Measurements from ENCODE around the gene RAB6A.
"Not testable (repeated sequence)": the region's sequence is repeated elsewhere in the genome, so short reads cannot be mapped to it uniquely, and the experiment has no call there.

Gene RAB6A

GRCh38 chr11:73753938-73754337 lies 6.9 kb downstream of the RAB6A start:
- DNase-seq: no peak
- TF ChIP-seq GATA1 (IDR thresholded peaks at IDR 0.05; ENCODE audit: low read depth, low read length): no peak
- no peak for TF ChIP-seq POLR2A (IDR thresholded peaks at IDR 0.05; ENCODE audit: low read length)

GRCh38 chr11:73752903-73753302 lies 8.0 kb downstream of the RAB6A start:
- TF ChIP-seq GATA1 (IDR thresholded peaks at IDR 0.05; ENCODE audit: low read depth, low read length) (no peak), POLR2A (IDR thresholded peaks at IDR 0.05; ENCODE audit: low read length) (no peak)
- no peak for DNase-seq

- no peak for DNase-seq
- no peak for TF ChIP-seq POLR2A (IDR thresholded peaks at IDR 0.05; ENCODE audit: low read length)
- no peak for TF ChIP-seq GATA1 (IDR thresholded peaks at IDR 0.05; ENCODE audit: low read depth, low read length)
Observed at GRCh38 chr11:73752216-73752867, 8.5 kb downstream of the RAB6A start.

- DNase-seq: not testable (repeated sequence)
Observed at GRCh38 chr11:73750862-73751261, 10.0 kb downstream of the RAB6A start.

GRCh38 chr11:73750228-73750627 lies 10.6 kb downstream of the RAB6A start:
- DNase-seq: no peak
- TF ChIP-seq GATA1 (IDR thresholded peaks at IDR 0.05; ENCODE audit: low read depth, low read length) (no peak), POLR2A (IDR thresholded peaks at IDR 0.05; ENCODE audit: low read length) (no peak)

- TF ChIP-seq POLR2A (IDR thresholded peaks at IDR 0.05; ENCODE audit: low read length) (no peak), GATA1 (IDR thresholded peaks at IDR 0.05; ENCODE audit: low read depth, low read length) (no peak)
- no peak for DNase-seq
Observed at GRCh38 chr11:73749118-73749517, 11.8 kb downstream of the RAB6A start.

- TF ChIP-seq GATA1 (IDR thresholded peaks at IDR 0.05; ENCODE audit: low read depth, low read length) (no peak), POLR2A (IDR thresholded peaks at IDR 0.05; ENCODE audit: low read length) (no peak)
- no peak for DNase-seq
Observed at GRCh38 chr11:73748300-73748699, 12.6 kb downstream of the RAB6A start.

- no peak for DNase-seq
- TF ChIP-seq GATA1 (IDR thresholded peaks at IDR 0.05; ENCODE audit: low read depth, low read length) (no peak), POLR2A (IDR thresholded peaks at IDR 0.05; ENCODE audit: low read length) (no peak)
Observed at GRCh38 chr11:73747762-73748161, 13.1 kb downstream of the RAB6A start.

GRCh38 chr11:73746701-73747100 lies 14.2 kb downstream of the RAB6A start:
- no peak for DNase-seq
- TF ChIP-seq POLR2A (IDR thresholded peaks at IDR 0.05; ENCODE audit: low read length): no peak
- no peak for TF ChIP-seq GATA1 (IDR thresholded peaks at IDR 0.05; ENCODE audit: low read depth, low read length)

GRCh38 chr11:73743045-73743444 lies 17.8 kb downstream of the RAB6A start:
- no peak for TF ChIP-seq GATA1 (IDR thresholded peaks at IDR 0.05; ENCODE audit: low read depth, low read length)
- no peak for TF ChIP-seq POLR2A (IDR thresholded peaks at IDR 0.05; ENCODE audit: low read length)
- DNase-seq: no peak

- not testable (repeated sequence) for DNase-seq
Observed at GRCh38 chr11:73735959-73736358, 24.9 kb downstream of the RAB6A start.

- DNase-seq: no peak
- no peak for TF ChIP-seq POLR2A (IDR thresholded peaks at IDR 0.05; ENCODE audit: low read length)
Observed at GRCh38 chr11:73734993-73735392, 25.9 kb downstream of the RAB6A start.

GRCh38 chr11:73734011-73734410 lies 26.9 kb downstream of the RAB6A start:
- DNase-seq: not testable (repeated sequence)

- not testable (repeated sequence) for DNase-seq
Observed at GRCh38 chr11:73732936-73733335, 27.9 kb downstream of the RAB6A start.

GRCh38 chr11:73729594-73730206 lies 31.2 kb downstream of the RAB6A start:
- TF ChIP-seq POLR2A (IDR thresholded peaks at IDR 0.05; ENCODE audit: low read length) (no peak), GATA1 (IDR thresholded peaks at IDR 0.05; ENCODE audit: low read depth, low read length) (no peak)
- DNase-seq: peak; percentile 14 to 26

- DNase-seq: no peak
Observed at GRCh38 chr11:73728000-73728399, 32.9 kb downstream of the RAB6A start.

More at GRCh38 chr11:73728000-73728399, 32.9 kb downstream of the RAB6A start:
- no peak for TF ChIP-seq GATA1 (IDR thresholded peaks at IDR 0.05; ENCODE audit: low read depth, low read length)
- TF ChIP-seq POLR2A (IDR thresholded peaks at IDR 0.05; ENCODE audit: low read length): no peak
